HCT116 (cell line): ENCODE data around the gene BNC2.

Experiments used
- CEBPB ChIP-seq: IDR thresholded peaks from 2 replicates; pipeline ENCODE4 v1.6.1; 2012; ENCODE audit warnings: low read depth
- EZH2 ChIP-seq: fragments of 200-600 bp; sonication (generic); IDR thresholded peaks from 2 replicates; pipeline ENCODE4 v1.6.1; 2017; ENCODE audit warnings: antibody characterized with exemption, mixed run types
- TF ChIP-seq, protein P1 (sequence below), 3 experiments: fragments of 200-600 bp in 1 of 3; sonication (generic) in 1 of 3; IDR thresholded peaks in 2 of 3; conservative IDR thresholded peaks in 1 of 3; 2 replicates each; pipeline ENCODE4 v1.5.1; 2012 to 2017; ENCODE audit warnings: low read depth in 2 of 3, low read length in 2 of 3, antibody characterized with exemption in 1 of 3, borderline replicate concordance in 1 of 3, control low read depth in 1 of 3, mild to moderate bottlenecking in 1 of 3, mixed read lengths in 1 of 3, mixed run types in 1 of 3, moderate library complexity in 1 of 3; ENCODE audit not compliant: insufficient read depth in 1 of 3

DNA sequence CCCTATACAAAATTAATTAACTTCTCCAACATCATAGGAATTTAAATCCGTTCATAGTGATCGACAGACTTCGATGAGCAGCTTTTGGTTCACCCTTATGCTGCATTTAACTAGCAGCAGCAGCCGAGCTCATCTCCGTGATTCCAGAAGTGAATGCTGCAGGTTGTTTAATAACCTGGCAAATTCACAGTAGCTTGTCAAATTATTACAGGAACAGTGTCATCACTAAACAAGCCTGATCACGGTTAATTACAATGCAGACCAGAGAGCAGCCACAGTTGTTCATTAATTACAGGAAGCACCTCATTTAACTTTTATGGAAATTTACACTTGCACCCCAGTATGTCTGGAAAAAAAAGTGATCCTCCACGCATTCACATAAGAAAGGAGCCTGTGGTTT, 188.2 kb downstream of the BNC2 start:
- TF ChIP-seq, protein P1, sequence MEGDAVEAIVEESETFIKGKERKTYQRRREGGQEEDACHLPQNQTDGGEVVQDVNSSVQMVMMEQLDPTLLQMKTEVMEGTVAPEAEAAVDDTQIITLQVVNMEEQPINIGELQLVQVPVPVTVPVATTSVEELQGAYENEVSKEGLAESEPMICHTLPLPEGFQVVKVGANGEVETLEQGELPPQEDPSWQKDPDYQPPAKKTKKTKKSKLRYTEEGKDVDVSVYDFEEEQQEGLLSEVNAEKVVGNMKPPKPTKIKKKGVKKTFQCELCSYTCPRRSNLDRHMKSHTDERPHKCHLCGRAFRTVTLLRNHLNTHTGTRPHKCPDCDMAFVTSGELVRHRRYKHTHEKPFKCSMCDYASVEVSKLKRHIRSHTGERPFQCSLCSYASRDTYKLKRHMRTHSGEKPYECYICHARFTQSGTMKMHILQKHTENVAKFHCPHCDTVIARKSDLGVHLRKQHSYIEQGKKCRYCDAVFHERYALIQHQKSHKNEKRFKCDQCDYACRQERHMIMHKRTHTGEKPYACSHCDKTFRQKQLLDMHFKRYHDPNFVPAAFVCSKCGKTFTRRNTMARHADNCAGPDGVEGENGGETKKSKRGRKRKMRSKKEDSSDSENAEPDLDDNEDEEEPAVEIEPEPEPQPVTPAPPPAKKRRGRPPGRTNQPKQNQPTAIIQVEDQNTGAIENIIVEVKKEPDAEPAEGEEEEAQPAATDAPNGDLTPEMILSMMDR (IDR thresholded peaks at IDR 0.05 in 2 of 3, conservative IDR thresholded peaks at IDR 0.05 in 1 of 3; ENCODE audit: borderline replicate concordance in 1 of 3, insufficient read depth in 1 of 3, low read depth in 2 of 3, low read length in 2 of 3), result no peak
- TF ChIP-seq EZH2 (no peak), CEBPB (no peak)
